ENCODE data around the gene RIPPLY1.

The RIPPLY1 gene

GRCh38 chrX:106939566-106939965, 36.4 kb upstream of the RIPPLY1 start:
- no peaks in the 10 kb centered on the region for H3K9me3 ChIP-seq (replicated peaks; ENCODE audit: insufficient read depth, low read length)
- H3K9me2 ChIP-seq (replicated peaks; ENCODE audit: insufficient read depth, low read length): no peaks in the 10 kb centered on the region
- H3K79me2 ChIP-seq (ENCODE audit: low read length): no peaks in the 10 kb centered on the region
- no peak overlapping the region for H2AFZ ChIP-seq (ENCODE audit: low read length)
- no peak overlapping the region for H3K4me2 ChIP-seq (ENCODE audit: low read depth, low read length)
- H3K27ac ChIP-seq (ENCODE audit: low read length): no peak overlapping the region
- no peaks in the 10 kb centered on the region for H3K27me3 ChIP-seq (replicated peaks; ENCODE audit: insufficient read depth, low read length)
- H3K4me1 ChIP-seq (ENCODE audit: low read length): no peaks in the 10 kb centered on the region
- H3K4me3 ChIP-seq (ENCODE audit: low read length): no peak overlapping the region
- H4K20me1 ChIP-seq (ENCODE audit: insufficient read depth, low read length): no peaks in the 10 kb centered on the region
- no peak for DNase-seq
- no peaks in the 10 kb centered on the region for H3K36me3 ChIP-seq (replicated peaks; ENCODE audit: insufficient read depth, low read length)
- TF ChIP-seq EZH2 (optimal IDR thresholded peaks at IDR 0.05; ENCODE audit: low read depth, low read length) (no peak), EZH2phosphoT487 (IDR thresholded peaks at IDR 0.05; ENCODE audit: low read length) (no peak)
- TF ChIP-seq, protein P1, sequence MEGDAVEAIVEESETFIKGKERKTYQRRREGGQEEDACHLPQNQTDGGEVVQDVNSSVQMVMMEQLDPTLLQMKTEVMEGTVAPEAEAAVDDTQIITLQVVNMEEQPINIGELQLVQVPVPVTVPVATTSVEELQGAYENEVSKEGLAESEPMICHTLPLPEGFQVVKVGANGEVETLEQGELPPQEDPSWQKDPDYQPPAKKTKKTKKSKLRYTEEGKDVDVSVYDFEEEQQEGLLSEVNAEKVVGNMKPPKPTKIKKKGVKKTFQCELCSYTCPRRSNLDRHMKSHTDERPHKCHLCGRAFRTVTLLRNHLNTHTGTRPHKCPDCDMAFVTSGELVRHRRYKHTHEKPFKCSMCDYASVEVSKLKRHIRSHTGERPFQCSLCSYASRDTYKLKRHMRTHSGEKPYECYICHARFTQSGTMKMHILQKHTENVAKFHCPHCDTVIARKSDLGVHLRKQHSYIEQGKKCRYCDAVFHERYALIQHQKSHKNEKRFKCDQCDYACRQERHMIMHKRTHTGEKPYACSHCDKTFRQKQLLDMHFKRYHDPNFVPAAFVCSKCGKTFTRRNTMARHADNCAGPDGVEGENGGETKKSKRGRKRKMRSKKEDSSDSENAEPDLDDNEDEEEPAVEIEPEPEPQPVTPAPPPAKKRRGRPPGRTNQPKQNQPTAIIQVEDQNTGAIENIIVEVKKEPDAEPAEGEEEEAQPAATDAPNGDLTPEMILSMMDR (IDR thresholded peaks at IDR 0.05; ENCODE audit: low read length): no peak
- no peak overlapping the region for H3K9ac ChIP-seq (ENCODE audit: low read length)
- H3F3A ChIP-seq (ENCODE audit: insufficient read depth, low read length): no peaks in the 10 kb centered on the region

DNA sequence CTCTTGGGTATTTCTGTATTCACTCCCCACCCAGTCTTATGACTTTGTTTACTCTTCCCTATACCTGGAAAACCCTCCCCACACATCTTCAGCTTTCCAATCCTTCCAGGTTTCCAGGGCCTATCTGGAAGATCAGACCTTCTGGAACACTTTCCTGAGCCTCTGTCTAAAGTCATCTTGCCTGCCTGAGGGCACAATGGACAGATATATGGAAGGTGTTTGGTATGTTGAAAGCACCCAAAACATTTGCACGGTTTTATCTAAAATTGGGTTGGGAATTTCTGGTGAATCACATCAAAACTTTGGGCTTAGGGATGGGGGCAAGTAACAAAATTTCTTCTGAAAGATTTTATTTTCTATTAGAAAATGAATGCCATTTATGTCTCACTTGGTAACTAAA, 33.1 kb upstream of the RIPPLY1 start:
- no peaks in the 10 kb centered on the region for H4K20me1 ChIP-seq (ENCODE audit: insufficient read depth, low read length)
- no peak overlapping the region for H3K4me2 ChIP-seq (ENCODE audit: low read depth, low read length)
- no peaks in the 10 kb centered on the region for H3K27me3 ChIP-seq (replicated peaks; ENCODE audit: insufficient read depth, low read length)
- H3K9ac ChIP-seq (ENCODE audit: low read length): no peak overlapping the region
- DNase-seq: no peak
- no peaks in the 10 kb centered on the region for H3K9me3 ChIP-seq (replicated peaks; ENCODE audit: insufficient read depth, low read length)
- no peaks in the 10 kb centered on the region for H3F3A ChIP-seq (ENCODE audit: insufficient read depth, low read length)
- TF ChIP-seq EZH2phosphoT487 (IDR thresholded peaks at IDR 0.05; ENCODE audit: low read length): no peak
- TF ChIP-seq, protein P1 (IDR thresholded peaks at IDR 0.05; ENCODE audit: low read length): no peak
- no peak for TF ChIP-seq EZH2 (optimal IDR thresholded peaks at IDR 0.05; ENCODE audit: low read depth, low read length)
- H3K4me3 ChIP-seq (ENCODE audit: low read length): no peak overlapping the region
- no peaks in the 10 kb centered on the region for H3K36me3 ChIP-seq (replicated peaks; ENCODE audit: insufficient read depth, low read length)
- no peaks in the 10 kb centered on the region for H3K9me2 ChIP-seq (replicated peaks; ENCODE audit: insufficient read depth, low read length)
- no peak overlapping the region for H2AFZ ChIP-seq (ENCODE audit: low read length)
- H3K4me1 ChIP-seq (ENCODE audit: low read length): no peaks in the 10 kb centered on the region
- H3K79me2 ChIP-seq (ENCODE audit: low read length): no peaks in the 10 kb centered on the region
- H3K27ac ChIP-seq (ENCODE audit: low read length): no peak overlapping the region

DNA sequence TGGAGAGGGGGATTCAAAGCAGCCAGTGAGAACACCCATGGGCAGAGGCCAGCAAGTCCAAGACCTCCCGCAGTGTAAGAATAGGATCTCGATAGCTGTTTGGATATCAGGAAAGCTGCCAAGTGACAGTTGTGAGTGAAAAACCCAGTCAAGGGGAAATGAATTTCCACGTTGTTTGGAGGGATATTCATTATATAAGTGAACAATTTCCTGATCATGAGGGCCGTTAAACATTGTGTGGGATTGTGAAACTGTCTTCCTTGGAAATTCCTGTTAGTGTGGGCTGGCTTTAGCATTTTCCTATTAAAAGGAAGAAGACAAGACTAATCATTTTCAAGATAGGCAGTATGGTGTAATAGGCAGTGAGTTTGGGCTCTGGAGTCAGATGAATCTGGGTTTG, 32.0 kb upstream of the RIPPLY1 start:
- H3K27ac ChIP-seq (ENCODE audit: low read length): no peak overlapping the region
- no peaks in the 10 kb centered on the region for H3K27me3 ChIP-seq (replicated peaks; ENCODE audit: insufficient read depth, low read length)
- H2AFZ ChIP-seq (ENCODE audit: low read length): no peak overlapping the region
- no peaks in the 10 kb centered on the region for H3F3A ChIP-seq (ENCODE audit: insufficient read depth, low read length)
- no peaks in the 10 kb centered on the region for H4K20me1 ChIP-seq (ENCODE audit: insufficient read depth, low read length)
- no peaks in the 10 kb centered on the region for H3K9me3 ChIP-seq (replicated peaks; ENCODE audit: insufficient read depth, low read length)
- no peaks in the 10 kb centered on the region for H3K36me3 ChIP-seq (replicated peaks; ENCODE audit: insufficient read depth, low read length)
- DNase-seq: no peak
- H3K9me2 ChIP-seq (replicated peaks; ENCODE audit: insufficient read depth, low read length): no peaks in the 10 kb centered on the region
- H3K4me3 ChIP-seq (ENCODE audit: low read length): no peak overlapping the region
- TF ChIP-seq, protein P1 (IDR thresholded peaks at IDR 0.05; ENCODE audit: low read length): no peak
- no peak for TF ChIP-seq EZH2phosphoT487 (IDR thresholded peaks at IDR 0.05; ENCODE audit: low read length)
- no peak for TF ChIP-seq EZH2 (optimal IDR thresholded peaks at IDR 0.05; ENCODE audit: low read depth, low read length)
- H3K9ac ChIP-seq (ENCODE audit: low read length): no peak overlapping the region
- no peaks in the 10 kb centered on the region for H3K4me1 ChIP-seq (ENCODE audit: low read length)
- H3K79me2 ChIP-seq (ENCODE audit: low read length): no peaks in the 10 kb centered on the region
- no peak overlapping the region for H3K4me2 ChIP-seq (ENCODE audit: low read depth, low read length)

Measured in MM.1S (cell line).